ENCODE measurements around the gene ACTL7A.

- no peak for TF ChIP-seq CTCF (IDR thresholded peaks at IDR 0.05)
- no peak for TF ChIP-seq POLR2AphosphoS5 (IDR thresholded peaks at IDR 0.05)
Observed at GRCh38 chr9:108865037-108865436, 3.0 kb downstream of the ACTL7A start.

All from transverse colon (tissue), 4 donors.